HepG2 (cell line): ENCODE data around the gene TIMELESS. TPM values are rescaled to one million over a fixed set of nuclear protein-coding genes. Genes with fewer than 3 reads are reported as not detected.

ENCODE experiments used
- E2F1 ChIP-seq: sonication (generic); formaldehyde crosslinking; IDR thresholded peaks from 2 replicates; pipeline ENCODE4 v1.5.0; 2020; ENCODE audit warnings: missing genetic modification reagents
- GFI1 ChIP-seq: sonication (generic); formaldehyde crosslinking; IDR thresholded peaks from 2 replicates; pipeline ENCODE4 v1.5.0; 2020; ENCODE audit warnings: missing genetic modification reagents, mild to moderate bottlenecking, borderline replicate concordance
- HNF1A ChIP-seq, 2 experiments: sonication (generic) in 1 of 2; formaldehyde crosslinking in 1 of 2; IDR thresholded peaks; 2 replicates each; pipeline versions ENCODE4 v1.4.0 to v1.6.1; 2016 to 2020; ENCODE audit warnings: borderline replicate concordance in 1 of 2, low read depth in 1 of 2, mild to moderate bottlenecking in 1 of 2, missing genetic modification reagents in 1 of 2
- ISL2 ChIP-seq: sonication (generic); formaldehyde crosslinking; IDR thresholded peaks from 2 replicates; pipeline ENCODE4 v1.5.0; 2020; ENCODE audit warnings: missing genetic modification reagents
- KLF16 ChIP-seq, 2 experiments: sonication (generic) in 1 of 2; formaldehyde crosslinking in 1 of 2; IDR thresholded peaks; 2 replicates each; pipeline versions ENCODE4 v1.6.1 to v1.8.0; 2016 to 2023; ENCODE audit warnings: missing genetic modification reagents in 2 of 2, missing compliant biosample characterization in 1 of 2
- KLF6 ChIP-seq: IDR thresholded peaks from 2 replicates; pipeline ENCODE4 v1.8.0; 2016; ENCODE audit warnings: missing biosample characterization, missing genetic modification reagents
- ZBTB40 ChIP-seq, 2 experiments: fragments of 450-650 bp in 1 of 2; sonication (generic) in 1 of 2; formaldehyde crosslinking in 1 of 2; IDR thresholded peaks; 2 replicates each; pipeline versions ENCODE4 v1.6.1 to v1.8.0; 2016 to 2022; ENCODE audit warnings: antibody characterized with exemption in 1 of 2, mild to moderate bottlenecking in 1 of 2, missing genetic modification reagents in 1 of 2
- ZNF180 ChIP-seq: sonication (generic); formaldehyde crosslinking; IDR thresholded peaks from 2 replicates; pipeline ENCODE4 v1.4.0; 2020; ENCODE audit warnings: low read depth, missing genetic modification reagents, borderline replicate concordance
- ZNF768 ChIP-seq: sonication (generic); formaldehyde crosslinking; IDR thresholded peaks from 2 replicates; pipeline ENCODE4 v1.4.0; 2020; ENCODE audit warnings: missing genetic modification reagents
- polyA plus RNA-seq, 8 experiments: library from polyadenylated mRNA; depleted of rRNA in 3 of 8; stranded (reverse) in 7 of 8; unstranded in 1 of 8; fragments of >200 nt; fragmentation: Illumina TruSeq in 4 of 8; extraction: Trizol in 4 of 8; gene quantifications; 2 replicates each; pipeline versions ENCODE4 v1.2.1 to v1.2.3, GENCODE V29; 2011 to 2016; ENCODE audit warnings: low read depth in 4 of 8, missing spikeins in 1 of 8, mixed read lengths in 1 of 8; ENCODE audit not compliant: insufficient read depth in 1 of 8
- total RNA-seq, 5 experiments: library from RNA; depleted of rRNA; stranded (reverse); fragments of >200 nt; fragmentation: Illumina TruSeq; extraction: Trizol; gene quantifications; 2 replicates each; pipeline ENCODE4 v1.2.3, GENCODE V29; 2016; ENCODE audit warnings: low read depth in 1 of 5

Gene TIMELESS
- total and polyA plus RNA-seq, 2 of the 13 experiments (the other 11 are each of a cell fraction or from before 2014, with no cell fraction given) = 4.0 to 20.3 TPM

DNA sequence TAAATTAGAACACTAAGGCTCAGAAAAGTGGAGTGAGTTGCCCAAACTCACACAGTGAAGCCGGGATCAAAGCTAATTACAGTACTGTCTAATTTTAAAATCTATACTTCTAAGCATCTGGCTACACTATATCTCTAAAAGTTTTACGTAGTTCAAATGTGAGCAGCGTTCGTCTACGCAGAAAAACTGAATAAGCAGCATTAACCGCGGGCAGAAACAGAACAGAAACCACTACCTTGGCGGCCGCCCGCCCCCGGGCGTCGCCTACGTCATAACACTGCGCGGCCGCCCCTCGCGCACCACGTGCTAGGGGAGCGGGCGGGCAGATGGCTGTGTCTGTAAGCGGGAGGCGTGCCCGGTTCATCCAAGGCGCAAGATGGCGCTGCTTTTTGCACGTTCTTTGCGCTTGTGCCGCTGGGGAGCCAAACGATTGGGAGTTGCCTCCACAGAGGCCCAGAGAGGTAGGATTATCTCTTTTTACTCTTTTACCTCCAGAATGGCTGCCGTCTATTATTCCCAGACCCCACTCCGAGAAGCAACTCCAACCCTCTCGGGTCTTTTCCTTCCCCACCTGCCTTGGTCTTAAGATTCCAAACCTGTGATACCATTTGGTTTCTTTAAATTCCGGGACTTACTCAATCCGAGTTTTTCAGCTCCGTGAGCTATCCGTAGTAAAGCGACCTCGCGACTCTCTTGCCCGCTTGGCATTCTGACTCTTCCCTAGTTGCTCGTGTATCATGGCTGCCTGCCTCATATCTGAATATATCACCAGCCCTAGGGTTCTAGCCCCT lies 19.2 kb upstream of the TIMELESS start, which contains the start of gene SPRYD4 (continued):
- peak; percentile 52; the same call in 1 of the 2 replicates for TF ChIP-seq ISL2 (CRISPR knock-in tag)
- TF ChIP-seq ZBTB40 (IDR thresholded peaks at IDR 0.05) = no peak
- peak; percentile 85 for TF ChIP-seq ZBTB40 (CRISPR knock-in tag; IDR thresholded peaks at IDR 0.05)
- peak; percentile 24 to 98; a peak in 2 of 4 replicates for TF ChIP-seq KLF16 (CRISPR knock-in tag; IDR thresholded peaks at IDR 0.05)
- peak; percentile 51; the same call in 1 of the 2 replicates for TF ChIP-seq ZNF768
- TF ChIP-seq GFI1 (CRISPR knock-in tag) = 0 out of 2 replicates have a peak, but pooled peaks have one; percentile 69
- no peak for TF ChIP-seq HNF1A (IDR thresholded peaks at IDR 0.05; ENCODE audit: low read depth)
- TF ChIP-seq HNF1A (CRISPR knock-in tag; IDR thresholded peaks at IDR 0.05; ENCODE audit: borderline replicate concordance) = peak; percentile 73; the same call in 1 of the 2 replicates
- 0 out of 2 replicates have a peak, but pooled peaks have one; percentile 32 for TF ChIP-seq ZNF180 (CRISPR knock-in tag)
- peak; percentile 86 for TF ChIP-seq E2F1 (CRISPR knock-in tag)
- peak; percentile 91; the same call in 1 of the 2 replicates for TF ChIP-seq KLF6 (CRISPR knock-in tag)
